ENCODE results near the gene SMCP. TPM values are rescaled to one million over a fixed set of nuclear protein-coding genes. Genes with fewer than 3 reads are reported as not detected.

Gene SMCP
- total RNA-seq, 4 donors from 2014 or later: not detected

- ATAC-seq: no peak
- Histone ChIP-seq H3K36me3 (no peaks in the 10 kb centered on the region), H3K9me3 (no peaks in the 10 kb centered on the region), H3K4me1 (no peaks in the 10 kb centered on the region), H3K27me3 (no peaks in the 10 kb centered on the region), H3K27ac (no peak overlapping the region), H3K4me3 (no peak overlapping the region)
- no peak for TF ChIP-seq EP300 (IDR thresholded peaks at IDR 0.05)
- no peak for TF ChIP-seq CTCF (IDR thresholded peaks at IDR 0.05)
- no peak for TF ChIP-seq POLR2A (IDR thresholded peaks at IDR 0.05)
- TF ChIP-seq POLR2AphosphoS5 (IDR thresholded peaks at IDR 0.05): no peak
- WGBS, 2 donors (ENCODE audit: low coverage in 1 of 2): 53 to 90% methylated on average over 3 to 4 of the region's 4 CpGs
These were observed 20.9 kb downstream of the SMCP start for GRCh38 chr1:152899027-152899426.

DNA sequence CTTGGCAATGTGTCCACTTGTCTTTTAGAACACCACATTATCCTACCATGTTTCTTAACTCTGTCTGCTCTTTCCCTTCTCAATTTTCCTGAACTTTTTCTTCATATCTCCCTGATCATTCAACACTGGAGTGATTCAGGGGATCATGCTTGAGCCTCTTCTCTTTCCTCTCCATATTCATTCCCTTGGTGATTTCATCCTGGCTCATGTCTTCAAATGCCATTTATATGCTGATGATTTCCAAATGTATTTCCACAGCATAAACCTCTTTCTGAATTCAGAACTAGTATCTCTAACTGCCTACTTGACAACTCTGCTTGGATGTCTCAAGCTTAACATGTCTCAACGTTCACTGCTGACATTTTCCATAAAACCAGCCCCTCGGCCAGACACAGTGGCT lies 21.8 kb downstream of the SMCP start:
- H3K27ac ChIP-seq: no peak overlapping the region
- no peak for ATAC-seq
- H3K4me1 ChIP-seq: no peaks in the 10 kb centered on the region
- no peak for TF ChIP-seq POLR2AphosphoS5 (IDR thresholded peaks at IDR 0.05)
- no peak for TF ChIP-seq EP300 (IDR thresholded peaks at IDR 0.05)
- TF ChIP-seq CTCF (IDR thresholded peaks at IDR 0.05): no peak
- no peak for TF ChIP-seq POLR2A (IDR thresholded peaks at IDR 0.05)
- WGBS, 2 donors (ENCODE audit: low coverage in 1 of 2): 30 to 40% methylated on average over 1 of the region's 2 CpGs
- no peaks in the 10 kb centered on the region for H3K27me3 ChIP-seq
- no peaks in the 10 kb centered on the region for H3K36me3 ChIP-seq
- no peak overlapping the region for H3K4me3 ChIP-seq
- H3K9me3 ChIP-seq: no peaks in the 10 kb centered on the region

- ATAC-seq: no peak
- Histone ChIP-seq H3K9me3 (no peaks in the 10 kb centered on the region), H3K4me1 (no peaks in the 10 kb centered on the region), H3K27me3 (no peaks in the 10 kb centered on the region), H3K27ac (no peak overlapping the region), H3K4me3 (no peak overlapping the region), H3K36me3 (no peaks in the 10 kb centered on the region)
- 100% methylated on average over 1 to 2 of the region's 5 CpGs for WGBS, 2 donors (ENCODE audit: low coverage in 1 of 2)
- TF ChIP-seq CTCF (IDR thresholded peaks at IDR 0.05) (no peak), EP300 (IDR thresholded peaks at IDR 0.05) (no peak), POLR2A (IDR thresholded peaks at IDR 0.05) (no peak), POLR2AphosphoS5 (IDR thresholded peaks at IDR 0.05) (no peak)
These were observed 23.5 kb downstream of the SMCP start for GRCh38 chr1:152901631-152902030.

DNA sequence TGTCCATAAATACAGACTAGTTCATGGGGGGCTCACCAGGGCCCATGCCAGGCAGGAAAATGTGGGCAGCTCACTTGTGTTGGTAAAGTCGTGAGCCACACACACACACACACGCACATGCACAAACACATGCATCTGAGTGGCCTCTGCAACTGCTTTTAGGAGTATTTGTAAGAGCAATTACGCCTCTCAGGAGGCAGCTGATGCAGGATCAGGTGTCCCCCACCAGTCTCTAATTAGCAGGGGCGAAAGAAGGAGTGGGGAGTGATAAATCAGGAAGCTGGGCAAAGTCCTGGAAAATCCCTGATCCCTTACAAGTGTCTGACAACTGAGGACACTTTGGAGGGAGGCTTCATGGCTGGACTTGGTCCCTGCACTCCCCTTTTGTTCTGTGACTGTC lies 24.5 kb downstream of the SMCP start:
- Histone ChIP-seq H3K9me3 (no peaks in the 10 kb centered on the region), H3K27ac (no peak overlapping the region), H3K4me3 (no peak overlapping the region), H3K27me3 (no peaks in the 10 kb centered on the region), H3K4me1 (no peaks in the 10 kb centered on the region), H3K36me3 (no peaks in the 10 kb centered on the region)
- 60 to 87% methylated on average over 1 to 4 of the region's 4 CpGs for WGBS, 2 donors (ENCODE audit: low coverage in 1 of 2)
- TF ChIP-seq EP300 (IDR thresholded peaks at IDR 0.05) (no peak), POLR2A (IDR thresholded peaks at IDR 0.05) (no peak), CTCF (IDR thresholded peaks at IDR 0.05) (no peak), POLR2AphosphoS5 (IDR thresholded peaks at IDR 0.05) (no peak)
- ATAC-seq: no peak

GRCh38 chr1:152904688-152905440 lies 26.7 kb downstream of the SMCP start:
- no peak for ATAC-seq
- no peaks in the 10 kb centered on the region for H3K9me3 ChIP-seq
- H3K27me3 ChIP-seq: no peaks in the 10 kb centered on the region
- no peaks in the 10 kb centered on the region for H3K4me1 ChIP-seq
- H3K27ac ChIP-seq: no peak overlapping the region
- TF ChIP-seq POLR2A (IDR thresholded peaks at IDR 0.05): no peak
- no peak overlapping the region for H3K4me3 ChIP-seq
- WGBS, 2 donors (ENCODE audit: low coverage in 1 of 2): 97 to 98% methylated on average over 5 to 6 of the region's 7 CpGs
- no peaks in the 10 kb centered on the region for H3K36me3 ChIP-seq
